Measurements from ENCODE around the gene MAGED2. TPM values are rescaled to one million over a fixed set of nuclear protein-coding genes. Genes with fewer than 3 reads are reported as not detected.

Gene MAGED2
- total and polyA plus RNA-seq, 9 of the 15 experiments (the other 6 are each of a cell fraction or from before 2014, with no cell fraction given) = 19.7 to 49.1 (median 23.1) TPM

DNA sequence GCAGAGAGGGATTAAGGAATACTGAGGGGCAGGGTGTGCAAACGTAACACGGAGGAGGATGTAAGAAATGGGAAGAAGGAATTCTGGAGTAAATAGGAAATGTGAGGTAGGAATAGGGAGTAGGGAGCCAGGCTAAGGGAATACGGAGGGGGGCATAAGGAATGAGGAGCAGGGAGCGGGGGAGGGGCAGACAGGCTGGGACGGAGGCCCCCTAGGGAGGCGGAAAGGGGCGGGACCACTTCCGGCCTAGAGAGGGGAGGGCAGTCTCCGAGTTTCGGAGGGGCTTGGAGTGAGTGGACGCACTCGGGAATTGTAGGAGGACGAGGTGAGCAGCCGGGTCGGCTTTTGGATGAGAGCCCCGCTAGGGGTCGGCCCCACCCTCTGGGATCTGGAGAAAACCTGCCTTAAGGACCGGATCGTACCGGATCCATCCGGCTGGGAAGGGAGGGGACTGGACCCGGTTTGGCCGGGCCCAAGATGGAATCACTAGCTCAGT lies 612 bp downstream of the MAGED2 start (continued):
- TF ChIP-seq, protein P1, sequence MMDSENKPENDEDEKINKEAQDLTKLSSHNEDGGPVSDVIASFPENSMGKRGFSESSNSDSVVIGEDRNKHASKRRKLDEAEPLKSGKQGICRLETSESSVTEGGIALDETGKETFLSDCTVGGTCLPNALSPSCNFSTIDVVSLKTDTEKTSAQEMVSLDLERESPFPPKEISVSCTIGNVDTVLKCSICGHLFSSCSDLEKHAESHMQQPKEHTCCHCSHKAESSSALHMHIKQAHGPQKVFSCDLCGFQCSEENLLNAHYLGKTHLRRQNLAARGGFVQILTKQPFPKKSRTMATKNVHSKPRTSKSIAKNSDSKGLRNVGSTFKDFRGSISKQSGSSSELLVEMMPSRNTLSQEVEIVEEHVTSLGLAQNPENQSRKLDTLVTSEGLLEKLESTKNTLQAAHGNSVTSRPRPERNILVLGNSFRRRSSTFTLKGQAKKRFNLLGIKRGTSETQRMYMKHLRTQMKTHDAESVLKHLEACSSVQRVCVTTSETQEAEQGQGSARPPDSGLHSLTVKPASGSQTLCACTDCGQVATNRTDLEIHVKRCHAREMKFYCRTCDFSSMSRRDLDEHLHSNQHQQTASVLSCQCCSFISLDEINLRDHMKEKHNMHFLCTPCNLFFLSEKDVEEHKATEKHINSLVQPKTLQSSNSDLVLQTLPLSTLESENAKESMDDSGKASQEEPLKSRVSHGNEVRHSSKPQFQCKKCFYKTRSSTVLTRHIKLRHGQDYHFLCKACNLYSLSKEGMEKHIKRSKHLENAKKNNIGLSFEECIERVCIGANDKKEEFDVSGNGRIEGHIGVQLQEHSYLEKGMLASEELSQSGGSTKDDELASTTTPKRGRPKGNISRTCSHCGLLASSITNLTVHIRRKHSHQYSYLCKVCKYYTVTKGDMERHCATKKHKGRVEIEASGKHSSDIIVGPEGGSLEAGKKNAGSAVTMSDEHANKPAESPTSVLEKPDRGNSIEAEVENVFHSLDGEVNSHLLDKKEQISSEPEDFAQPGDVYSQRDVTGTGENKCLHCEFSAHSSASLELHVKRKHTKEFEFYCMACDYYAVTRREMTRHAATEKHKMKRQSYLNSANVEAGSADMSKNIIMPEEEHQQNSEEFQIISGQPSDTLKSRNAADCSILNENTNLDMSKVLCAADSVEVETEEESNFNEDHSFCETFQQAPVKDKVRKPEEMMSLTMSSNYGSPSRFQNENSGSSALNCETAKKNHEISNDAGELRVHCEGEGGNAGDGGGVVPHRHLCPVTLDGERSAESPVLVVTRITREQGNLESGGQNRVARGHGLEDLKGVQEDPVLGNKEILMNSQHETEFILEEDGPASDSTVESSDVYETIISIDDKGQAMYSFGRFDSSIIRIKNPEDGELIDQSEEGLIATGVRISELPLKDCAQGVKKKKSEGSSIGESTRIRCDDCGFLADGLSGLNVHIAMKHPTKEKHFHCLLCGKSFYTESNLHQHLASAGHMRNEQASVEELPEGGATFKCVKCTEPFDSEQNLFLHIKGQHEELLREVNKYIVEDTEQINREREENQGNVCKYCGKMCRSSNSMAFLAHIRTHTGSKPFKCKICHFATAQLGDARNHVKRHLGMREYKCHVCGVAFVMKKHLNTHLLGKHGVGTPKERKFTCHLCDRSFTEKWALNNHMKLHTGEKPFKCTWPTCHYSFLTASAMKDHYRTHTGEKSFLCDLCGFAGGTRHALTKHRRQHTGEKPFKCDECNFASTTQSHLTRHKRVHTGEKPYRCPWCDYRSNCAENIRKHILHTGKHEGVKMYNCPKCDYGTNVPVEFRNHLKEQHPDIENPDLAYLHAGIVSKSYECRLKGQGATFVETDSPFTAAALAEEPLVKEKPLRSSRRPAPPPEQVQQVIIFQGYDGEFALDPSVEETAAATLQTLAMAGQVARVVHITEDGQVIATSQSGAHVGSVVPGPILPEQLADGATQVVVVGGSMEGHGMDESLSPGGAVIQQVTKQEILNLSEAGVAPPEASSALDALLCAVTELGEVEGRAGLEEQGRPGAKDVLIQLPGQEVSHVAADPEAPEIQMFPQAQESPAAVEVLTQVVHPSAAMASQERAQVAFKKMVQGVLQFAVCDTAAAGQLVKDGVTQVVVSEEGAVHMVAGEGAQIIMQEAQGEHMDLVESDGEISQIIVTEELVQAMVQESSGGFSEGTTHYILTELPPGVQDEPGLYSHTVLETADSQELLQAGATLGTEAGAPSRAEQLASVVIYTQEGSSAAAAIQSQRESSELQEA (IDR thresholded peaks at IDR 0.05; ENCODE audit: low read depth) = 0 out of 2 replicates have a peak, but pooled peaks have one; percentile 49
- TF ChIP-seq KLF6 (CRISPR knock-in tag; IDR thresholded peaks at IDR 0.05; ENCODE audit: borderline replicate concordance) = peak; percentile 55; the same call in 1 of the 2 replicates
- TF ChIP-seq SMAD4 (CRISPR knock-in tag; conservative IDR thresholded peaks at IDR 0.05) = 0 out of 2 replicates have a peak, but pooled peaks have one; percentile 16
- TF ChIP-seq HDAC1 (IDR thresholded peaks at IDR 0.05) = 0 out of 4 replicates have a peak, but pooled peaks of 1 of the 2 experiments have one; percentile 50
- TF ChIP-seq TRIM24 (IDR thresholded peaks at IDR 0.05) = 0 out of 4 replicates have a peak, but pooled peaks of 1 of the 2 experiments have one; percentile 17
- TF ChIP-seq, protein P2, sequence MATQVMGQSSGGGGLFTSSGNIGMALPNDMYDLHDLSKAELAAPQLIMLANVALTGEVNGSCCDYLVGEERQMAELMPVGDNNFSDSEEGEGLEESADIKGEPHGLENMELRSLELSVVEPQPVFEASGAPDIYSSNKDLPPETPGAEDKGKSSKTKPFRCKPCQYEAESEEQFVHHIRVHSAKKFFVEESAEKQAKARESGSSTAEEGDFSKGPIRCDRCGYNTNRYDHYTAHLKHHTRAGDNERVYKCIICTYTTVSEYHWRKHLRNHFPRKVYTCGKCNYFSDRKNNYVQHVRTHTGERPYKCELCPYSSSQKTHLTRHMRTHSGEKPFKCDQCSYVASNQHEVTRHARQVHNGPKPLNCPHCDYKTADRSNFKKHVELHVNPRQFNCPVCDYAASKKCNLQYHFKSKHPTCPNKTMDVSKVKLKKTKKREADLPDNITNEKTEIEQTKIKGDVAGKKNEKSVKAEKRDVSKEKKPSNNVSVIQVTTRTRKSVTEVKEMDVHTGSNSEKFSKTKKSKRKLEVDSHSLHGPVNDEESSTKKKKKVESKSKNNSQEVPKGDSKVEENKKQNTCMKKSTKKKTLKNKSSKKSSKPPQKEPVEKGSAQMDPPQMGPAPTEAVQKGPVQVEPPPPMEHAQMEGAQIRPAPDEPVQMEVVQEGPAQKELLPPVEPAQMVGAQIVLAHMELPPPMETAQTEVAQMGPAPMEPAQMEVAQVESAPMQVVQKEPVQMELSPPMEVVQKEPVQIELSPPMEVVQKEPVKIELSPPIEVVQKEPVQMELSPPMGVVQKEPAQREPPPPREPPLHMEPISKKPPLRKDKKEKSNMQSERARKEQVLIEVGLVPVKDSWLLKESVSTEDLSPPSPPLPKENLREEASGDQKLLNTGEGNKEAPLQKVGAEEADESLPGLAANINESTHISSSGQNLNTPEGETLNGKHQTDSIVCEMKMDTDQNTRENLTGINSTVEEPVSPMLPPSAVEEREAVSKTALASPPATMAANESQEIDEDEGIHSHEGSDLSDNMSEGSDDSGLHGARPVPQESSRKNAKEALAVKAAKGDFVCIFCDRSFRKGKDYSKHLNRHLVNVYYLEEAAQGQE (IDR thresholded peaks at IDR 0.05; ENCODE audit: borderline replicate concordance) = peak; percentile 98
- TF ChIP-seq, protein P2 (CRISPR knock-in tag; IDR thresholded peaks at IDR 0.05; ENCODE audit: low read depth) = no peak

All from K562 (cell line).